ENCODE results near the gene UROC1.

- TF ChIP-seq POLR2A (IDR thresholded peaks at IDR 0.05; ENCODE audit: low read length) (no peak), GATA1 (IDR thresholded peaks at IDR 0.05; ENCODE audit: low read depth, low read length) (no peak)
These were observed 19.6 kb downstream of the UROC1 start for GRCh38 chr3:126497956-126498355.
